Measurements from ENCODE around the gene FEM1B.

Gene FEM1B

GRCh38 chr15:68278595-68279405 lies 1.3 kb downstream of the FEM1B start:
- H3K4me1 ChIP-seq, result no peaks in the 10 kb centered on the region
- H3K27me3 ChIP-seq, result no peaks in the 10 kb centered on the region
- DNase-seq, result peak; percentile 50
- H3K4me3 ChIP-seq (ENCODE audit: low read depth, low read length), result peak overlapping the region; percentile 91
- H3K9me3 ChIP-seq, result no peaks in the 10 kb centered on the region
- peaks cover 8% of the 10 kb centered on the region; the same call in 1 of the 2 replicates for H3K36me3 ChIP-seq
- TF ChIP-seq, protein P1, sequence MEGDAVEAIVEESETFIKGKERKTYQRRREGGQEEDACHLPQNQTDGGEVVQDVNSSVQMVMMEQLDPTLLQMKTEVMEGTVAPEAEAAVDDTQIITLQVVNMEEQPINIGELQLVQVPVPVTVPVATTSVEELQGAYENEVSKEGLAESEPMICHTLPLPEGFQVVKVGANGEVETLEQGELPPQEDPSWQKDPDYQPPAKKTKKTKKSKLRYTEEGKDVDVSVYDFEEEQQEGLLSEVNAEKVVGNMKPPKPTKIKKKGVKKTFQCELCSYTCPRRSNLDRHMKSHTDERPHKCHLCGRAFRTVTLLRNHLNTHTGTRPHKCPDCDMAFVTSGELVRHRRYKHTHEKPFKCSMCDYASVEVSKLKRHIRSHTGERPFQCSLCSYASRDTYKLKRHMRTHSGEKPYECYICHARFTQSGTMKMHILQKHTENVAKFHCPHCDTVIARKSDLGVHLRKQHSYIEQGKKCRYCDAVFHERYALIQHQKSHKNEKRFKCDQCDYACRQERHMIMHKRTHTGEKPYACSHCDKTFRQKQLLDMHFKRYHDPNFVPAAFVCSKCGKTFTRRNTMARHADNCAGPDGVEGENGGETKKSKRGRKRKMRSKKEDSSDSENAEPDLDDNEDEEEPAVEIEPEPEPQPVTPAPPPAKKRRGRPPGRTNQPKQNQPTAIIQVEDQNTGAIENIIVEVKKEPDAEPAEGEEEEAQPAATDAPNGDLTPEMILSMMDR (IDR thresholded peaks at IDR 0.05; ENCODE audit: low read depth, low read length), result no peak; the same call in 1 of the 2 replicates

DNA sequence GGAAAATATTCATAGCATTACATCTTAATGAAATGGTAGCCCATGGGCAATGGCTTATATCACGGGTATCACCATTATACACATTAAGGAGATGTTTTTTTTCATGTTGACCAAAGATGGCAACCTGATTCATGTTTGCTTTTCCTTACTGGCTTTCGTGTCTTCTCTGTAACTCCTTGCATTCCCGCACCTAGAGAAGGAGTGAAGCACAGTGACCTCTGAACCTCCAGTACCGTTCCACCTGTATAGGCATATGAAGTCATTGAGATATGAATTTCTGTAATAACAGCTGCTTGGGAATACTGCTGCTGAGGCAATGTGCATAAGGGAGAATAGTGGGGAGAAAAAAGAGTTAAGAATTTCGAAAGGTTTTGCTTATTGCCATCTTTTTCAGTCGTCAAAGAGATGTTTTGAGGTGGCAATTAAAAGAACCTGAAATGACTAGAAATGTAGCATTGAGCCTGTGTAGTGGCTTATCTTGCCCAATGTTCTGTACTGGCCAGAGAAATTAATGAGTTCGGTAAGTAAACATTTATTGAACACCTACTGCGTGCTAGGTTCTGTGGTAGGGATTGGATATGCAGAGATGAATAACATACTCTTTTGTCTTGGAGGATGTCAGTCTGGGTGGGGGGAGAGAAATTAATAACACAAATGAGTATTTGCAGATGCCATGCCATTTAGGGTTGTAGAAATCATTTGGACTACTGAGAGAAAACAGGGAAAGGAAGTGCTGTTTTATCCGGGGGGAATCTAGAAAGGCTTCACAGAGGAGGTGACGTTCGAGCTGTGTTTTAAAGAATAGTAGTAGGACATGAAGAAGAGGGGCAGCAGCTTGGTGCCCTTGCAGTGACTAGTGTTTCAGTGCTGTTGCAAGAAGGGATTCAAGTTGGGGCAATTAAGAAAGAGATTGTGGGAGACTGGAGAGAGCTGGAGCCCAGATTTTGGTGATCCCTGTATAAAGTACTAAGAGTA lies 2.5 kb downstream of the FEM1B start:
- no peak for DNase-seq
- TF ChIP-seq, protein P1 (IDR thresholded peaks at IDR 0.05; ENCODE audit: low read depth, low read length), result no peak
- H3K4me1 ChIP-seq, result no peaks in the 10 kb centered on the region

DNA sequence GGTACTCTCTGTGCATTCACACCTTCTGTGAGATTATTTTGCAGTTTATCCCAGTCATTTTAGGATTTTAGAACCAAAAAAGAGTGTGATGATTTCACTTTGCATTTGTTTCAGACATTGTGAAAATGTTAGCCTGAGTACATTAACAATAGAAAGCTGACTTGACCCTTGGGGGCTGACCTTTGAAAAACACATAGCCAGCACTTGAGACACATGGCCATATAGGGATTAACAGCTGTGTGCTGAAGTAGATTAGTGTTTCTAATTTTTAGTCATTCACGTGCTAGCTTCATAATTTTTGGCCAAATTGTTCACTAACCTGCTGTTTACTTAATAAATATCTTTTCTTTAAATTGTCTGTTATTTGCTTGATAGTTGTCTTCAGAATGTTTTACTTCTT lies 3.5 kb downstream of the FEM1B start:
- no peak for DNase-seq
- Histone ChIP-seq H3K4me3 (ENCODE audit: low read depth, low read length) (peak overlapping the region; percentile 91), H3K4me1 (no peaks in the 10 kb centered on the region), H3K36me3 (peaks cover 20% of the 10 kb centered on the region), H3K27me3 (no peaks in the 10 kb centered on the region), H3K9me3 (no peaks in the 10 kb centered on the region)
- TF ChIP-seq, protein P1 (IDR thresholded peaks at IDR 0.05; ENCODE audit: low read depth, low read length), result no peak

More for the DNA sequence above, 2.5 kb downstream of the FEM1B start:
- H3K36me3 ChIP-seq, result peaks cover 17% of the 10 kb centered on the region
- H3K27me3 ChIP-seq, result no peaks in the 10 kb centered on the region
- H3K9me3 ChIP-seq, result no peaks in the 10 kb centered on the region
- H3K4me3 ChIP-seq (ENCODE audit: low read depth, low read length), result peak overlapping the region; percentile 91

DNA sequence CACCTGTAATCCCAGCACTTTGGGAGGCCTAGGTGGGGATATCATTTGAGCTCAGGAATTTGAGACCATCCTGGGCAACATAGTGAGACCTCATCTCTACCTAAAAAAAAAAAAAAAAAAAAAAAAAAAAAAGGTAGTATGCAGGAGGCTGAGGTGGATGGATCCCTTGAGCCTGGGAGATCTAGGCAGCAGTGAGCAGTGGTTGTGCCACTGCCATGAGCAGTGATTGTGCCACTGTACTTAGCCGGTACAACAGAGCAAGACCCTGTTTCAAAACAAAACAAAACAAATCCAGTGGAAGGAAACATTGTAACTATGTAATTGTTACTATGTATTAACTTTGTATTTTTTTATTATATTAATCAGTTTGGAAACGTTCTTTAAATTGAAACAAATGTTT lies 5.9 kb downstream of the FEM1B start:
- no peaks in the 10 kb centered on the region for H3K9me3 ChIP-seq
- no peaks in the 10 kb centered on the region for H3K4me1 ChIP-seq
- no peaks in the 10 kb centered on the region for H3K27me3 ChIP-seq
- no peak for DNase-seq
- no peak overlapping the region for H3K4me3 ChIP-seq (ENCODE audit: low read depth, low read length)
- H3K36me3 ChIP-seq, result peaks cover 15% of the 10 kb centered on the region
- TF ChIP-seq, protein P1 (IDR thresholded peaks at IDR 0.05; ENCODE audit: low read depth, low read length), result no peak

DNA sequence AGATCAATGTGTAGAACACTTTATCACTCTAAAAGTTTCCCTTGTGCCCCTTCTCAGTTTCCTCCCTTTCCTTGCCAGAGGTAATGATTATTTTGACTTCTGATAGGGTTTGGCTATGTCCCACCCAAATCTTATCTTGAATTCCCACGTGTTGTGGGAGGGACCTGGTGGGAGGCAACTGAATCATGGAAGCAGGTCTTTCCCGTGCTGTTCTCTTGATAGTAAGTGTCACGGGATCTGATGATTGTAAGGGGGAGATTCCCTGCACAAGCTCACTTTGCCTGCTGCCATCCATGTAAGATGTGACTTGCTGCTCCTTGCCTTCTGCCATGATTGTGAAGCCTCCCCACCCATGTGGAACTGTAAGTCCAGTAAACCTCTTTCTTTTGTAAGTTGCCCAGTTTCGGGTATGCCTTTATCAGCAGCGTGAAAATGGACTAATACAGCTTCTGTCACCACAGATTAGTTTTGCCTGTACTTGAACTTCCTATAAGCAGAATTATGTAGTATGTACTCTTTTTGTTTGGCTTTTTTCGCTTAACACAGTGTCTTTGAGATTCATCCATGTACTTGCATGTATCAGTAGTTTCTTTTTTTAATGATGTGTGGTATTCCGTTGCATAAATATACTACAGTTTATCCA lies 7.2 kb downstream of the FEM1B start:
- Histone ChIP-seq H3K4me3 (ENCODE audit: low read depth, low read length) (no peak overlapping the region), H3K36me3 (peaks cover 24% of the 10 kb centered on the region), H3K4me1 (no peaks in the 10 kb centered on the region), H3K27me3 (no peaks in the 10 kb centered on the region), H3K9me3 (no peaks in the 10 kb centered on the region)
- TF ChIP-seq, protein P1 (IDR thresholded peaks at IDR 0.05; ENCODE audit: low read depth, low read length), result no peak
- no peak for DNase-seq
